Neural progenitor cell (in vitro differentiated cells): Measurements from ENCODE around the gene EXPH5. TPM values are rescaled to one million over a fixed set of nuclear protein-coding genes. Genes with fewer than 3 reads are reported as not detected.

Source experiments
- DNase-seq: peaks from one replicate; pipeline ENCODE4 v3.0.0-alpha.2; 2016; ENCODE audit warnings: low spot score
- H2AFZ ChIP-seq: fragments of 200-600 bp; sonication (generic); replicated peaks from 2 replicates; pipeline ENCODE4 v1.6.1; 2016; ENCODE audit warnings: antibody characterized with exemption
- H3F3A ChIP-seq: fragments of 200-600 bp; sonication (generic); 2 replicates; pipeline ENCODE4 v1.6.1; 2016; ENCODE audit warnings: antibody characterized with exemption, low read depth
- H3K27ac ChIP-seq: fragments of 200-600 bp; sonication (generic); 2 replicates; pipeline ENCODE4 v1.5.1; 2016; ENCODE audit warnings: mild to moderate bottlenecking
- H3K27me3 ChIP-seq: fragments of 200-600 bp; sonication (generic); 2 replicates; pipeline ENCODE4 v1.6.1; 2016; ENCODE audit warnings: mild to moderate bottlenecking, moderate library complexity
- H3K36me3 ChIP-seq: fragments of 200-600 bp; sonication (generic); 2 replicates; pipeline ENCODE4 v1.5.1; 2016
- H3K4me1 ChIP-seq: fragments of 200-600 bp; sonication (generic); 2 replicates; pipeline ENCODE4 v1.6.1; 2016; ENCODE audit warnings: mixed run types
- H3K4me2 ChIP-seq: fragments of 200-600 bp; sonication (generic); 2 replicates; pipeline ENCODE4 v1.6.1; 2016
- H3K4me3 ChIP-seq: fragments of 200-600 bp; sonication (generic); 2 replicates; pipeline ENCODE4 v1.5.1; 2016
- H3K79me2 ChIP-seq: fragments of 200-600 bp; sonication (generic); 2 replicates; pipeline ENCODE4 v1.6.1; 2016; ENCODE audit warnings: low read depth
- H3K9ac ChIP-seq: fragments of 200-600 bp; sonication (generic); 2 replicates; pipeline ENCODE4 v1.6.1; 2016
- H3K9me3 ChIP-seq: fragments of 200-600 bp; sonication (generic); 2 replicates; pipeline ENCODE4 v1.5.1; 2016; ENCODE audit warnings: low read depth
- H4K20me1 ChIP-seq: fragments of 200-600 bp; sonication (generic); 2 replicates; pipeline ENCODE4 v1.6.1; 2016; ENCODE audit warnings: low read depth
- H3K27ac Mint-ChIP-seq: 3 replicates; pipeline ENCODE4 v1.8.0; 2021; ENCODE audit warnings: mixed read lengths
- H3K27me3 Mint-ChIP-seq: 2 replicates; pipeline ENCODE4 v1.8.0; 2022; ENCODE audit warnings: low read depth, mild to moderate bottlenecking, inconsistent platforms, moderate library complexity, mixed read lengths; ENCODE audit not compliant: insufficient read depth
- H3K36me3 Mint-ChIP-seq: 3 replicates; pipeline ENCODE4 v1.8.0; 2021; ENCODE audit warnings: mixed read lengths
- H3K4me1 Mint-ChIP-seq: 3 replicates; pipeline ENCODE4 v1.8.0; 2021; ENCODE audit warnings: mixed read lengths
- H3K4me3 Mint-ChIP-seq: 3 replicates; pipeline ENCODE4 v1.8.0; 2021; ENCODE audit warnings: mild to moderate bottlenecking, moderate library complexity, mixed read lengths
- H3K9me3 Mint-ChIP-seq: 3 replicates; pipeline ENCODE4 v1.8.0; 2020; ENCODE audit warnings: mixed read lengths
- EZH2 ChIP-seq: fragments of 200-600 bp; sonication (generic); IDR thresholded peaks from 2 replicates; pipeline ENCODE4 v1.6.1; 2017; ENCODE audit warnings: antibody characterized with exemption, mild to moderate bottlenecking, moderate library complexity
- EZH2phosphoT487 ChIP-seq: fragments of 200-600 bp; sonication (generic); IDR thresholded peaks from 2 replicates; pipeline ENCODE4 v1.6.1; 2017; ENCODE audit warnings: antibody characterized with exemption
- total RNA-seq: library from RNA; depleted of rRNA; stranded (reverse); fragments of >200 nt; gene quantifications from 2 replicates; pipeline ENCODE4 v1.2.3, GENCODE V29; 2015; ENCODE audit warnings: low replicate concordance
- TF ChIP-seq, protein P1 (sequence below): fragments of 200-600 bp; sonication (generic); IDR thresholded peaks from 2 replicates; pipeline ENCODE4 v1.5.1; 2017; ENCODE audit warnings: antibody characterized with exemption, mild to moderate bottlenecking

The EXPH5 gene
- total RNA-seq, 1 donor from 2014 or later: 1.4 TPM

DNA sequence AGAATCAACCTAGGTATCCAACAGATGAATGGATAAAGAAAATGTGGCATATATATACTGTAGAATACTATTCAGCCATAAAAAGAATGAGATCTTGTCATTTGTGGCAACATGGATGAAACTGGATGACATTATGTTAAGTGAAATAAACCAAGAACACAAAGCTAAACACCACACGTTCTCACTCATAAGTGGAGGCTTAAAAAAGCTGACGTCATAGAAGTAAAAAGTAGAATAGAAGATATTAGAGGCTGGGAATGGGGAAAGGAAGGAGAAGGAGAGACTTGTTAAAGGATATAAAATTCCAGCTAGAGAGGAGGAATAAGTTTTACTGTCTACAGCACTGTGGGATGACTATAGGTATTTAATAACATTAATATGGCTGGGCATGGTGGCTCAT, 12.9 kb downstream of the EXPH5 start:
- Histone ChIP-seq H3K4me2 (no peak overlapping the region), H4K20me1 (no peaks in the 10 kb centered on the region), H3K36me3 (no peaks in the 10 kb centered on the region), H3K27me3 (no peaks in the 10 kb centered on the region), H2AFZ (no peak overlapping the region), H3K9ac (no peak overlapping the region), H3K79me2 (no peaks in the 10 kb centered on the region), H3K4me3 (no peak overlapping the region), H3K4me1 (no peaks in the 10 kb centered on the region), H3K9me3 (no peaks in the 10 kb centered on the region), H3K27ac (no peak overlapping the region), H3F3A (no peaks in the 10 kb centered on the region)
- TF ChIP-seq, protein P1, sequence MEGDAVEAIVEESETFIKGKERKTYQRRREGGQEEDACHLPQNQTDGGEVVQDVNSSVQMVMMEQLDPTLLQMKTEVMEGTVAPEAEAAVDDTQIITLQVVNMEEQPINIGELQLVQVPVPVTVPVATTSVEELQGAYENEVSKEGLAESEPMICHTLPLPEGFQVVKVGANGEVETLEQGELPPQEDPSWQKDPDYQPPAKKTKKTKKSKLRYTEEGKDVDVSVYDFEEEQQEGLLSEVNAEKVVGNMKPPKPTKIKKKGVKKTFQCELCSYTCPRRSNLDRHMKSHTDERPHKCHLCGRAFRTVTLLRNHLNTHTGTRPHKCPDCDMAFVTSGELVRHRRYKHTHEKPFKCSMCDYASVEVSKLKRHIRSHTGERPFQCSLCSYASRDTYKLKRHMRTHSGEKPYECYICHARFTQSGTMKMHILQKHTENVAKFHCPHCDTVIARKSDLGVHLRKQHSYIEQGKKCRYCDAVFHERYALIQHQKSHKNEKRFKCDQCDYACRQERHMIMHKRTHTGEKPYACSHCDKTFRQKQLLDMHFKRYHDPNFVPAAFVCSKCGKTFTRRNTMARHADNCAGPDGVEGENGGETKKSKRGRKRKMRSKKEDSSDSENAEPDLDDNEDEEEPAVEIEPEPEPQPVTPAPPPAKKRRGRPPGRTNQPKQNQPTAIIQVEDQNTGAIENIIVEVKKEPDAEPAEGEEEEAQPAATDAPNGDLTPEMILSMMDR: no peak
- TF ChIP-seq EZH2 (no peak), EZH2phosphoT487 (no peak)
- no peaks in the 10 kb centered on the region for H3K36me3 Mint-ChIP-seq
- H3K4me3 Mint-ChIP-seq: no peak overlapping the region
- no peaks in the 10 kb centered on the region for H3K4me1 Mint-ChIP-seq
- DNase-seq: no peak
- peaks cover 6% of the 10 kb centered on the region for H3K9me3 Mint-ChIP-seq
- no peaks in the 10 kb centered on the region for H3K27me3 Mint-ChIP-seq
- H3K27ac Mint-ChIP-seq: no peak overlapping the region

DNA sequence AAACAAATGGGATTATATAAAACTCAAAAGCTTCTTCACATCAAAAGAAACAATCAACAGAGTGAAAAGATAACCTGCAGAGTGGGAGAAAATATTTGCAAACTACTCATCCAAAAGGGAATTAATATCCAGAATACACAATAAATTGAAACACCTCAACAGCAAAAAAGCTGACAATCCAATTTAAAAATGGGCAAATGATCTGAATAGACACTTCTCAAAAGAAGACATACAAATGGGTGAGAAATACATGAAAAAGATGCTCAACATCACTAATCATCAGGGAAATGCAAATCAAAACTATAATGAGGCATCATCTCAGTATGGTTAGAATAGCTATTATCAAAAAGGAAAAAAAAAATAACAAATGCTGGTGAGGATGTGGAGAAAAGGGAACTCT, 13.5 kb downstream of the EXPH5 start:
- no peaks in the 10 kb centered on the region for H3K79me2 ChIP-seq
- H3K27me3 ChIP-seq: no peaks in the 10 kb centered on the region
- H2AFZ ChIP-seq: no peak overlapping the region
- no peak overlapping the region for H3K27ac Mint-ChIP-seq
- no peaks in the 10 kb centered on the region for H4K20me1 ChIP-seq
- no peak overlapping the region for H3K27ac ChIP-seq
- DNase-seq: no peak
- no peak overlapping the region for H3K9ac ChIP-seq
- H3K9me3 ChIP-seq: no peaks in the 10 kb centered on the region
- TF ChIP-seq, protein P1: no peak
- TF ChIP-seq EZH2phosphoT487 (no peak), EZH2 (no peak)
- H3F3A ChIP-seq: no peaks in the 10 kb centered on the region
- no peaks in the 10 kb centered on the region for H3K27me3 Mint-ChIP-seq
- no peaks in the 10 kb centered on the region for H3K36me3 Mint-ChIP-seq
- no peaks in the 10 kb centered on the region for H3K4me1 ChIP-seq
- H3K4me3 Mint-ChIP-seq: no peak overlapping the region
- H3K9me3 Mint-ChIP-seq: peaks cover 6% of the 10 kb centered on the region
- no peaks in the 10 kb centered on the region for H3K36me3 ChIP-seq
- H3K4me2 ChIP-seq: no peak overlapping the region
- no peaks in the 10 kb centered on the region for H3K4me1 Mint-ChIP-seq
- no peak overlapping the region for H3K4me3 ChIP-seq

DNA sequence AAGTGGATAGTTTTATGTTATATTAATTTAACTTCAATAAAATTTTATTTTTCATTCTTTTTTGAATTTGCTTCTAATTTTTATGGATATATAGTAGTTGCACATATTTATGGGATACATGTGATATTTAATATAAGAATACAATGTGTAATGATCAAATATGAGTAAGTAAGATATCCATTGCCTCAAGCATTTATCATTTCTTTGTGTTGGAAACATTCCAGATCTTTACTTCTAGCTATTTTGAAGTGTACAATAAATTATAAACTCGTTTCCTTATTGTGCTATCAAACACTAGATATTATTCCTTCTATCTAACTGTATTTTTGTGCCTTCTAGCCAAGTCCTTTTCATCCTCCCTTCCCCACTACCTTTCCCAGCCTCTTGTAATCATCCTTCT, 17.0 kb downstream of the EXPH5 start:
- Histone ChIP-seq H3K4me1 (no peaks in the 10 kb centered on the region), H3K27me3 (no peaks in the 10 kb centered on the region), H4K20me1 (no peaks in the 10 kb centered on the region), H3K79me2 (no peaks in the 10 kb centered on the region), H3K36me3 (no peaks in the 10 kb centered on the region), H3K4me2 (no peak overlapping the region), H3K27ac (no peak overlapping the region), H3F3A (no peaks in the 10 kb centered on the region), H3K4me3 (no peak overlapping the region), H2AFZ (no peak overlapping the region), H3K9me3 (no peaks in the 10 kb centered on the region), H3K9ac (no peak overlapping the region)
- no peak overlapping the region for H3K27ac Mint-ChIP-seq
- H3K4me3 Mint-ChIP-seq: no peak overlapping the region
- DNase-seq: no peak
- no peak for TF ChIP-seq EZH2phosphoT487
- TF ChIP-seq EZH2: no peak
- TF ChIP-seq, protein P1: no peak
- no peaks in the 10 kb centered on the region for H3K36me3 Mint-ChIP-seq
- H3K9me3 Mint-ChIP-seq: peaks cover 6% of the 10 kb centered on the region
- peaks cover 2% of the 10 kb centered on the region for H3K4me1 Mint-ChIP-seq
- peaks cover 2% of the 10 kb centered on the region for H3K27me3 Mint-ChIP-seq

DNA sequence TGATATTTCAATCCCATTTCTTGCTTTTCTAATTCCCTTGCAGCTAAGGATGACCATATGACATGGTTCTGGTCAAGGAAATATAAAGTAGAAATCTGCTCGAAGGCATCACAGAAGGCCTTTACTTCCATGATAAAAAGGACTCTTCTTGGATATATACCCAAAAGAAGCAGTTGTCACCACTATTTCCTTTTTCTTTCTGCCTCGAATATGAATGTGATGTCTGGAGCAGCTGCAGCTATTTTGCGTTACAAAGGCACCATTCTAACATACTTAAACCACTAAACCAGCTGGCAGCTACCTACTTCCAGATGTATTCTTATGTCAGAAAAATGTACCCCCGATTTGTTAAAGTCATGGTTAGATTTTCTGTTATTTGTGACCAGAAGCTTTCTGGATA, 18.9 kb downstream of the EXPH5 start:
- Histone ChIP-seq H4K20me1 (no peaks in the 10 kb centered on the region), H2AFZ (no peak overlapping the region), H3K27me3 (no peaks in the 10 kb centered on the region), H3K9ac (no peak overlapping the region), H3K79me2 (no peaks in the 10 kb centered on the region), H3K4me2 (no peak overlapping the region), H3K9me3 (no peaks in the 10 kb centered on the region), H3K27ac (no peak overlapping the region), H3K4me1 (no peaks in the 10 kb centered on the region), H3K4me3 (no peak overlapping the region), H3F3A (no peaks in the 10 kb centered on the region), H3K36me3 (no peaks in the 10 kb centered on the region)
- peaks cover 2% of the 10 kb centered on the region for H3K9me3 Mint-ChIP-seq
- H3K4me1 Mint-ChIP-seq: peaks cover 10% of the 10 kb centered on the region
- no peaks in the 10 kb centered on the region for H3K36me3 Mint-ChIP-seq
- no peak overlapping the region for H3K4me3 Mint-ChIP-seq
- H3K27me3 Mint-ChIP-seq: peaks cover 2% of the 10 kb centered on the region
- no peak overlapping the region for H3K27ac Mint-ChIP-seq
- TF ChIP-seq EZH2 (no peak), EZH2phosphoT487 (no peak)
- TF ChIP-seq, protein P1: no peak
- no peak for DNase-seq
